ENCODE measurements around the gene NDUFS2. TPM values are rescaled to one million over a fixed set of nuclear protein-coding genes. Genes with fewer than 3 reads are reported as not detected.

The NDUFS2 gene
- total RNA-seq, 2 experiments from 2014 or later, result 49.9 to 55.7 TPM

DNA sequence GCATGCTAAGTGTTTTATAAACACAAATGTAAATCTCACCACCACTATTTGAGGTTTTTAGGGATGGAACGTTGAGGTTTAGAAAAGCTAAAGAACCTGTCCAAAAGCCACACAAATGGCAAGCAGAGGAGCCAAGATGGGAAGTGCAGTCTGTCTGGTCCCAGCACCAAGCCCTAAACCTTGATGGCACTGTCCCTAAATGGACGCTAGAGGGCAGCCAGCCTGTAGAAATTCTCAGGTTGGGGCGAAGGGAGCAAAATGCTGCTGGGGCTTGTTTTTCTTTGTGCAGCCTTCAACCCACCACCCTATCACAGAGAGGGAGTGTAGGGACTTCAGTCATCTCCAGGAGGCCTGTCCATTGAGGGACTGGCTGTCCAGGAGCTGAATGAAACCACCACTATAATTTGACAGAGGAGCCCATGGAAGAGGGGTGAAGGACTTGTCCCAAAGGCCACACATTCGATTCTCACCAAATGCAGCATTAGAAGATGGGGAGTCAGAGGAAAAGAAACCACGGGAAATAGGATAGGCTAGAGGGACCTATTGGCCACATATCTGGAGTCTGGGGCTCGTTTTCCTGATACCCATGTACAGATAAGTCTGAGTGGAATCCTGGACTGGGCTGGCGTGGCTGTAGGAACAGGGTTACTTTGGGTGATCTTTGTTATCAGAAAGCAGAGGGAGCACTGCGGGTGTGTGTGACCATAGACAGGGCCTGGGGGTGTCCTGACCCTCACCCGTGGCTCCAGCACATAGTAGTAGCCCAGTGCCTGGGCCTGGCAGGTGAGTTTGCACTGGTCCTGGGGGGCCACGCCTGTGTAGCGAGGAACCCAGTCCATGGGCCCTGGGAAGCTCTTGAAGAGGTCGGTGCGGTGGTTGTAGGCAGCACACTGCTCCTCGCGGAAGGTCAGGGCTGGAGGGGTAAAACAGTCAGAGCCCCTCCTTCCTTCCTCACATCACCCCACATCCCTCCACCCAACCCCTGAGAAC lies 9.4 kb upstream of the NDUFS2 start:
- intact Hi-C loops (cut with DNase I, micrococcal nuclease), result loop anchor here in 1 of 2 experiments (2.0 to 5.0 kb wide), 2 partner anchors 32 to 190 kb away; no protein-coding TSS in a partner anchor
- H3K27me3 Mint-ChIP-seq, result no peaks in the 10 kb centered on the region
- Histone ChIP-seq H3K4me1 (ENCODE audit: insufficient read depth, low read length) (peaks cover 72% of the 10 kb centered on the region), H3K36me3 (ENCODE audit: insufficient read depth, low read length) (no peaks in the 10 kb centered on the region), H3K4me3 (ENCODE audit: low read length) (no peak overlapping the region), H3K27me3 (ENCODE audit: control insufficient read depth in 1 of 2, insufficient read depth in 2 of 2, low read length in 2 of 2) (no peaks in the 10 kb centered on the region), H3K27ac (ENCODE audit: low read depth in 1 of 2, low read length in 2 of 2) (no peak overlapping the region), H3K9me3 (ENCODE audit: control insufficient read depth in 1 of 2, insufficient read depth in 1 of 2, low read length in 2 of 2) (no peaks in the 10 kb centered on the region)
- H3K4me1 Mint-ChIP-seq (ENCODE audit: low read depth), result peaks cover 44% of the 10 kb centered on the region
- no peaks in the 10 kb centered on the region for H3K36me3 Mint-ChIP-seq (ENCODE audit: low read depth)
- CTCF ChIA-PET, result interaction anchor here (0.7 to 2.4 kb wide), 9 partner anchors 8 to 38 kb away, joined by 3 to 14 read pairs (median 7); partner anchors contain the start of genes B4GALT3, NDUFS2, PPOX and TOMM40L
- ATAC-seq (ENCODE audit: poor library complexity) (peak; percentile 98), DNase-seq (peak; percentile 49 to 87 (median 66))
- no peaks in the 10 kb centered on the region for H3K9me3 Mint-ChIP-seq
- H3K4me3 Mint-ChIP-seq, result peak overlapping the region; percentile 1
- peak overlapping the region; percentile 14 for H3K27ac Mint-ChIP-seq
- TF ChIP-seq, protein P1, sequence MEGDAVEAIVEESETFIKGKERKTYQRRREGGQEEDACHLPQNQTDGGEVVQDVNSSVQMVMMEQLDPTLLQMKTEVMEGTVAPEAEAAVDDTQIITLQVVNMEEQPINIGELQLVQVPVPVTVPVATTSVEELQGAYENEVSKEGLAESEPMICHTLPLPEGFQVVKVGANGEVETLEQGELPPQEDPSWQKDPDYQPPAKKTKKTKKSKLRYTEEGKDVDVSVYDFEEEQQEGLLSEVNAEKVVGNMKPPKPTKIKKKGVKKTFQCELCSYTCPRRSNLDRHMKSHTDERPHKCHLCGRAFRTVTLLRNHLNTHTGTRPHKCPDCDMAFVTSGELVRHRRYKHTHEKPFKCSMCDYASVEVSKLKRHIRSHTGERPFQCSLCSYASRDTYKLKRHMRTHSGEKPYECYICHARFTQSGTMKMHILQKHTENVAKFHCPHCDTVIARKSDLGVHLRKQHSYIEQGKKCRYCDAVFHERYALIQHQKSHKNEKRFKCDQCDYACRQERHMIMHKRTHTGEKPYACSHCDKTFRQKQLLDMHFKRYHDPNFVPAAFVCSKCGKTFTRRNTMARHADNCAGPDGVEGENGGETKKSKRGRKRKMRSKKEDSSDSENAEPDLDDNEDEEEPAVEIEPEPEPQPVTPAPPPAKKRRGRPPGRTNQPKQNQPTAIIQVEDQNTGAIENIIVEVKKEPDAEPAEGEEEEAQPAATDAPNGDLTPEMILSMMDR (IDR thresholded peaks at IDR 0.05), result peak; percentile 80
- POLR2A ChIA-PET, result interaction anchor here (2.0 to 4.1 kb wide), 5 partner anchors 10 to 33 kb away, joined by 4 to 22 read pairs (median 15); partner anchors contain the start of genes NDUFS2, PPOX and TOMM40L

DNA sequence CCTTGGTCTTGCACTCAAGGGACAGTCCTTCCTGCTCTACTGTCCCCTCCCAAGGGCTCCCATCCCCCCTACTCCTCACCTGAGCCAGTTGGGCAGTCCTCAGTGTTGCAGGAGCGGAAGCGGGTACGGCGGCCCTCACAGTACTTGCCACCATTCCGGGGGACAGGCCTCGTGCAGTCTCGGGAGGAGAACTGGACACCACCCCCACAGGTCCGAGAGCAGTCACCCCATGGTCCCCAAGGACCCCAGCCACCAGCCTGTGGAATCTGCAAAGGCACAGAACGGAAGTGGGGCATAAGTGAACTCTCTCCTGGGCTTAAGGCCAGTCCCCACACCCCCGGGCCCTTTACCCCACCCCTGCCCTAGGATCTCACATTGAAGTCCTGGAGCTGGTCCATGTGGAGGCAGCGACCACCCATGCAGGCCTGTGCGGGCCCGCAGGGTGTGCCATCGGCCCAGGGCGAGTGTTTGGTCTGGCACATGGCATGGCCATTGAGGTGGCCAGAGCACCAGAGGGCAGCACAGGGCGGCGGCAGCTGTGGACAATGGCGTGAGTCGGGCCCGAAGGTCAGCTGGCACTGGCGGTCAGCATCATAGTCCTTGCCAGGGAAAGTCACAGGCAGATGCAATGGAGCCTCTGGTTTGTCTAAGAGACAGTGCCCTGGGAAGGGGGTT lies 8.5 kb upstream of the NDUFS2 start:
- Histone ChIP-seq H3K36me3 (ENCODE audit: insufficient read depth, low read length) (no peaks in the 10 kb centered on the region), H3K27me3 (ENCODE audit: control insufficient read depth in 1 of 2, insufficient read depth in 2 of 2, low read length in 2 of 2) (no peaks in the 10 kb centered on the region), H3K4me1 (ENCODE audit: insufficient read depth, low read length) (peaks cover 62% of the 10 kb centered on the region), H3K9me3 (ENCODE audit: control insufficient read depth in 1 of 2, insufficient read depth in 1 of 2, low read length in 2 of 2) (no peaks in the 10 kb centered on the region), H3K4me3 (ENCODE audit: low read length) (no peak overlapping the region), H3K27ac (ENCODE audit: low read depth in 1 of 2, low read length in 2 of 2) (no peak overlapping the region)
- H3K27me3 Mint-ChIP-seq, result no peaks in the 10 kb centered on the region
- H3K9me3 Mint-ChIP-seq, result no peaks in the 10 kb centered on the region
- no peak overlapping the region for H3K27ac Mint-ChIP-seq
- TF ChIP-seq, protein P1 (IDR thresholded peaks at IDR 0.05), result no peak
- no peak overlapping the region for H3K4me3 Mint-ChIP-seq
- no peak for ATAC-seq (ENCODE audit: poor library complexity)
- POLR2A ChIA-PET, result interaction anchor here (1.0 to 4.1 kb wide), 5 partner anchors 9 to 32 kb away, joined by 3 to 22 read pairs (median 5); partner anchors contain the start of genes NDUFS2, PPOX and TOMM40L
- H3K36me3 Mint-ChIP-seq (ENCODE audit: low read depth), result no peaks in the 10 kb centered on the region
- DNase-seq, result no peak
- peaks cover 38% of the 10 kb centered on the region for H3K4me1 Mint-ChIP-seq (ENCODE audit: low read depth)
- CTCF ChIA-PET, result interaction anchor here (1.1 to 1.9 kb wide), 3 partner anchors 8 to 27 kb away, joined by 3 to 7 read pairs (median 3); partner anchors contain the start of genes NDUFS2 and PPOX
- intact Hi-C loops (cut with DNase I, micrococcal nuclease), result loop anchor here in 1 of 2 experiments (2.0 to 5.0 kb wide), 2 partner anchors 31 to 189 kb away; no protein-coding TSS in a partner anchor

DNA sequence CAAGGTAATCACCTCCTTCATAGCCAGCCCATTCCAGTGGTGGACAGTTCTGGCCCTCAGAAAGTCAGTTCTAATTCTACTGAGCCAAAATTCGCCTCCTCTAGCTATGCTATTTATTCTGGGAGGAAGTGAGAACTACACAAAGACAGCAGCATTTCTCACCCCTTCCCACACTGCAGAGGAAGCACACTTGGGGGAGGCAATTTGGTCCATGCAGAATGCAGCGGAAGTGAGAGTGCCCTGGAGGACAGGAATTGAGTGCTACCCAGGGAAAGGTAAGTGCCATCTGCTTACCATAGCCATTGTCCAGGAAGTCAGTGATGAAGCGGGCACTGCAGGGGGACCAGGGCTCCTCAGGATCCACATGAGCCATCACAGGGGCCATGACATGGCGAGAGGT lies 7.0 kb upstream of the NDUFS2 start:
- H3K36me3 ChIP-seq (ENCODE audit: insufficient read depth, low read length), result no peaks in the 10 kb centered on the region
- Mint-ChIP-seq H3K27me3 (no peaks in the 10 kb centered on the region), H3K4me1 (ENCODE audit: low read depth) (peaks cover 36% of the 10 kb centered on the region), H3K36me3 (ENCODE audit: low read depth) (no peaks in the 10 kb centered on the region), H3K27ac (peak overlapping the region; percentile 49), H3K9me3 (no peaks in the 10 kb centered on the region), H3K4me3 (no peak overlapping the region)
- no peaks in the 10 kb centered on the region for H3K9me3 ChIP-seq (ENCODE audit: control insufficient read depth in 1 of 2, insufficient read depth in 1 of 2, low read length in 2 of 2)
- H3K27ac ChIP-seq (ENCODE audit: low read depth in 1 of 2, low read length in 2 of 2), result no peak overlapping the region
- CTCF ChIA-PET, result interaction anchor here (1.1 kb wide), 1 partner anchor 29 kb away, joined by 3 read pairs; the partner anchor contains the start of gene PPOX
- H3K4me3 ChIP-seq (ENCODE audit: low read length), result no peak overlapping the region
- ATAC-seq (ENCODE audit: poor library complexity) (no peak), DNase-seq (peak in 3 of 14 experiments; percentile 30 to 55 (median 30))
- peaks cover 64% of the 10 kb centered on the region for H3K4me1 ChIP-seq (ENCODE audit: insufficient read depth, low read length)
- intact Hi-C loops (cut with DNase I, micrococcal nuclease), result no loop called here
- TF ChIP-seq, protein P1 (IDR thresholded peaks at IDR 0.05), result no peak
- POLR2A ChIA-PET, result interaction anchor here (1.5 to 4.1 kb wide), 3 partner anchors 10 to 29 kb away, joined by 5 to 22 read pairs (median 5); partner anchors contain the start of gene PPOX
- H3K27me3 ChIP-seq (ENCODE audit: control insufficient read depth in 1 of 2, insufficient read depth in 2 of 2, low read length in 2 of 2), result no peaks in the 10 kb centered on the region

All from CD4-positive, alpha-beta T cell (primary cell).